Panc1 (cell line): Measurements from ENCODE around the gene RASSF9. TPM values are rescaled to one million over a fixed set of nuclear protein-coding genes. Genes with fewer than 3 reads are reported as not detected.

Source experiments
- ATAC-seq: fragments of 200-7000 bp; cut with Tn5 transposase; 2 replicates; pipeline ENCODE4 v1.9.1; 2020; ENCODE audit warnings: mild to moderate bottlenecking, moderate library complexity
- BruUV-seq: library from RNA; stranded (reverse); fragments of 400-500 nt; replicated peaks from 2 replicates; lab custom pipeline; 2021; lab: Mats Ljungman, UMichigan
- CTCF ChIA-PET: fragments of 300-600 bp; sonication (Branson Sonifier 250); formaldehyde crosslinking; loops from one replicate; lab custom pipeline; 2022; ENCODE audit warnings: antibody characterized with exemption; lab: Charles Lee
- POLR2A ChIA-PET: fragments of 300-600 bp; sonication (Branson Sonifier 250); formaldehyde crosslinking; loops from one replicate; lab custom pipeline; 2022; ENCODE audit warnings: antibody characterized with exemption; lab: Charles Lee
- DNase-seq: peaks from one replicate; pipeline ENCODE4 v3.0.0-alpha.2; 2010; ENCODE audit warnings: low read depth, low spot score
- H3K27ac ChIP-seq: 2 replicates; pipeline ENCODE4 v1.5.1; 2011; ENCODE audit warnings: mild to moderate bottlenecking, low read length, inconsistent platforms
- H3K27me3 ChIP-seq: fragments of 200-500 bp; sonication (Bioruptor generic); 2 replicates; pipeline ENCODE4 v1.6.0; 2014; ENCODE audit warnings: low read length, inconsistent platforms; ENCODE audit not compliant: control insufficient read depth, insufficient read depth
- H3K36me3 ChIP-seq: fragments of 200-500 bp; sonication (Bioruptor generic); 2 replicates; pipeline ENCODE4 v1.5.1; 2014; ENCODE audit warnings: inconsistent platforms, mild to moderate bottlenecking, low read length, moderate library complexity; ENCODE audit not compliant: control insufficient read depth, insufficient read depth
- H3K4me1 ChIP-seq: 2 replicates; pipeline ENCODE4 v1.5.1; 2011; ENCODE audit warnings: inconsistent platforms, mild to moderate bottlenecking, low read length, moderate library complexity; ENCODE audit not compliant: control insufficient read depth, insufficient read depth
- H3K4me3 ChIP-seq, 2 experiments: 2 replicates each; pipeline ENCODE4 v1.5.1; 2011 to 2012; ENCODE audit warnings: low read depth in 2 of 2, low read length in 2 of 2, mild to moderate bottlenecking in 2 of 2, inconsistent platforms in 1 of 2, moderate library complexity in 1 of 2
- H3K9me3 ChIP-seq: fragments of 200-500 bp; sonication (Bioruptor generic); 2 replicates; pipeline ENCODE4 v1.5.1; 2014; ENCODE audit warnings: low read depth, mild to moderate bottlenecking, inconsistent platforms, low read length, moderate library complexity; ENCODE audit not compliant: control insufficient read depth, insufficient read depth
- POLR2AphosphoS5 ChIP-seq: IDR thresholded peaks from 2 replicates; pipeline ENCODE4 v1.6.1; 2012; ENCODE audit warnings: mild to moderate bottlenecking, low read depth, low read length, moderate library complexity
- SIN3A ChIP-seq: IDR thresholded peaks from 2 replicates; pipeline ENCODE4 v1.6.1; 2012; ENCODE audit warnings: low read depth, mild to moderate bottlenecking, low read length, moderate library complexity, borderline replicate concordance; ENCODE audit not compliant: insufficient read depth
- TCF7L2 ChIP-seq: IDR thresholded peaks from 2 replicates; pipeline ENCODE4 v1.6.1; 2011; ENCODE audit warnings: mild to moderate bottlenecking, low read depth, low read length, inconsistent platforms
- in situ Hi-C: cut with HindIII; loops from 2 replicates; pipeline ENCODE4 v1.10.0; 2016; ENCODE audit warnings: low sequenced_read_pairs, low pct_unique_long_range_greater_than_20kb
- intact Hi-C: fragments of 100-400 bp; cut with micrococcal nuclease; formaldehyde crosslinking; loops from one replicate; pipeline ENCODE4 v1.10.0; 2022; ENCODE audit not compliant: unreplicated experiment
- total RNA-seq: library from RNA; stranded (reverse); gene quantifications from one replicate; pipeline ENCODE4 v1.2.1, GENCODE V29; 2021; ENCODE audit not compliant: unreplicated experiment
- TF ChIP-seq, protein P1 (sequence below): fragments of 450-650 bp; IDR thresholded peaks from 2 replicates; pipeline ENCODE4 v1.5.1; 2017; ENCODE audit warnings: mild to moderate bottlenecking
- TF ChIP-seq, protein P2 (sequence below), 2 experiments: IDR thresholded peaks; 2 replicates each; pipeline ENCODE4 v1.6.1; 2011 to 2012; ENCODE audit warnings: low read depth in 2 of 2, control low read depth in 1 of 2, low read length in 1 of 2, mild to moderate bottlenecking in 1 of 2, moderate library complexity in 1 of 2; ENCODE audit not compliant: insufficient read depth in 1 of 2

The RASSF9 gene
- total RNA-seq, 1 experiment from 2014 or later = 0.33 TPM

- no peak overlapping the region for H3K27ac ChIP-seq
- intact Hi-C loops = no loop called here
- DNase-seq (no peak), ATAC-seq (no peak)
- in situ Hi-C loops = no loop called here
- no peaks in the 10 kb centered on the region for H3K9me3 ChIP-seq
- BruUV-seq = no TSS peak
- no peaks in the 10 kb centered on the region for H3K36me3 ChIP-seq
- H3K4me3 ChIP-seq = no peak overlapping the region
- H3K27me3 ChIP-seq = no peaks in the 10 kb centered on the region
- no peaks in the 10 kb centered on the region for H3K4me1 ChIP-seq
- ChIA-PET CTCF (no interaction called here), POLR2A (no interaction called here)
- TF ChIP-seq TCF7L2 (no peak), POLR2AphosphoS5 (no peak), SIN3A (no peak)
- TF ChIP-seq, protein P1, sequence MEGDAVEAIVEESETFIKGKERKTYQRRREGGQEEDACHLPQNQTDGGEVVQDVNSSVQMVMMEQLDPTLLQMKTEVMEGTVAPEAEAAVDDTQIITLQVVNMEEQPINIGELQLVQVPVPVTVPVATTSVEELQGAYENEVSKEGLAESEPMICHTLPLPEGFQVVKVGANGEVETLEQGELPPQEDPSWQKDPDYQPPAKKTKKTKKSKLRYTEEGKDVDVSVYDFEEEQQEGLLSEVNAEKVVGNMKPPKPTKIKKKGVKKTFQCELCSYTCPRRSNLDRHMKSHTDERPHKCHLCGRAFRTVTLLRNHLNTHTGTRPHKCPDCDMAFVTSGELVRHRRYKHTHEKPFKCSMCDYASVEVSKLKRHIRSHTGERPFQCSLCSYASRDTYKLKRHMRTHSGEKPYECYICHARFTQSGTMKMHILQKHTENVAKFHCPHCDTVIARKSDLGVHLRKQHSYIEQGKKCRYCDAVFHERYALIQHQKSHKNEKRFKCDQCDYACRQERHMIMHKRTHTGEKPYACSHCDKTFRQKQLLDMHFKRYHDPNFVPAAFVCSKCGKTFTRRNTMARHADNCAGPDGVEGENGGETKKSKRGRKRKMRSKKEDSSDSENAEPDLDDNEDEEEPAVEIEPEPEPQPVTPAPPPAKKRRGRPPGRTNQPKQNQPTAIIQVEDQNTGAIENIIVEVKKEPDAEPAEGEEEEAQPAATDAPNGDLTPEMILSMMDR = no peak
- TF ChIP-seq, protein P2, sequence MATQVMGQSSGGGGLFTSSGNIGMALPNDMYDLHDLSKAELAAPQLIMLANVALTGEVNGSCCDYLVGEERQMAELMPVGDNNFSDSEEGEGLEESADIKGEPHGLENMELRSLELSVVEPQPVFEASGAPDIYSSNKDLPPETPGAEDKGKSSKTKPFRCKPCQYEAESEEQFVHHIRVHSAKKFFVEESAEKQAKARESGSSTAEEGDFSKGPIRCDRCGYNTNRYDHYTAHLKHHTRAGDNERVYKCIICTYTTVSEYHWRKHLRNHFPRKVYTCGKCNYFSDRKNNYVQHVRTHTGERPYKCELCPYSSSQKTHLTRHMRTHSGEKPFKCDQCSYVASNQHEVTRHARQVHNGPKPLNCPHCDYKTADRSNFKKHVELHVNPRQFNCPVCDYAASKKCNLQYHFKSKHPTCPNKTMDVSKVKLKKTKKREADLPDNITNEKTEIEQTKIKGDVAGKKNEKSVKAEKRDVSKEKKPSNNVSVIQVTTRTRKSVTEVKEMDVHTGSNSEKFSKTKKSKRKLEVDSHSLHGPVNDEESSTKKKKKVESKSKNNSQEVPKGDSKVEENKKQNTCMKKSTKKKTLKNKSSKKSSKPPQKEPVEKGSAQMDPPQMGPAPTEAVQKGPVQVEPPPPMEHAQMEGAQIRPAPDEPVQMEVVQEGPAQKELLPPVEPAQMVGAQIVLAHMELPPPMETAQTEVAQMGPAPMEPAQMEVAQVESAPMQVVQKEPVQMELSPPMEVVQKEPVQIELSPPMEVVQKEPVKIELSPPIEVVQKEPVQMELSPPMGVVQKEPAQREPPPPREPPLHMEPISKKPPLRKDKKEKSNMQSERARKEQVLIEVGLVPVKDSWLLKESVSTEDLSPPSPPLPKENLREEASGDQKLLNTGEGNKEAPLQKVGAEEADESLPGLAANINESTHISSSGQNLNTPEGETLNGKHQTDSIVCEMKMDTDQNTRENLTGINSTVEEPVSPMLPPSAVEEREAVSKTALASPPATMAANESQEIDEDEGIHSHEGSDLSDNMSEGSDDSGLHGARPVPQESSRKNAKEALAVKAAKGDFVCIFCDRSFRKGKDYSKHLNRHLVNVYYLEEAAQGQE (IDR thresholded peaks at IDR 0.05; ENCODE audit: insufficient read depth in 1 of 2, low read depth in 2 of 2, low read length in 1 of 2) = no peak
Observed at GRCh38 chr12:85855305-85855704, 19.1 kb upstream of the RASSF9 start.

DNA sequence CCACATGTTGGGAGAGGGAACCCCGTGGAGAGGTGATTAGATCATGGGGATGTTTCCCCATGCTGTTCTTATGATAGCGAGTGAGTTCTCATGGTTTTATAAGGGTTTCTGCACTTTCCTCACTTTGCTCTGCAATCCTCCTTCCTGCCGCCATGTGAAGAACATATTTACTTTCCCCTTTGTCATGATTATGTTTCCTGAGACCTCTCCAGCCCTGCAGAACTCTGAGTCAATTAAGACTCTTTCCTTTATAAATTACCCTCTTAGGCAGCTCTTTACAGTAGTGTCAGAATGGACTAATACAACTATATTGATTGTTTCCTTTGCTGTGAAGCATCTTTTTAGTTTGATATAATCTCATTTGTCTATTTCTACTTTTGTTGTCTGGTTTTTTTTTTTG is 13.1 kb upstream of the RASSF9 start:
- CTCF ChIA-PET = no interaction called here
- POLR2A ChIA-PET = interaction anchor here (0.7 kb wide), 1 partner anchor 31 kb away, joined by 7 read pairs; no protein-coding TSS in a partner anchor
- Histone ChIP-seq H3K27me3 (no peaks in the 10 kb centered on the region), H3K27ac (no peak overlapping the region), H3K36me3 (no peaks in the 10 kb centered on the region), H3K4me1 (no peaks in the 10 kb centered on the region), H3K9me3 (no peaks in the 10 kb centered on the region), H3K4me3 (no peak overlapping the region)
- ATAC-seq = no peak
- DNase-seq = no peak
- no TSS peak for BruUV-seq
- TF ChIP-seq, protein P2 (IDR thresholded peaks at IDR 0.05; ENCODE audit: insufficient read depth in 1 of 2, low read depth in 2 of 2, low read length in 1 of 2) = no peak
- no peak for TF ChIP-seq TCF7L2
- TF ChIP-seq SIN3A = no peak
- no peak for TF ChIP-seq POLR2AphosphoS5
- TF ChIP-seq, protein P1 = no peak
- intact Hi-C loops (no loop called here), in situ Hi-C loops (no loop called here)
